Epidermal melanocyte (primary cell): ENCODE measurements around the gene LIPC.
A peak's percentile ranks its signal among the peaks of the same experiment; 100 is the strongest.

Experiments
- DNase-seq: peaks from one replicate; pipeline ENCODE4 v3.0.0; 2011; ENCODE audit warnings: low spot score; ENCODE audit not compliant: insufficient read length

Gene LIPC

DNA sequence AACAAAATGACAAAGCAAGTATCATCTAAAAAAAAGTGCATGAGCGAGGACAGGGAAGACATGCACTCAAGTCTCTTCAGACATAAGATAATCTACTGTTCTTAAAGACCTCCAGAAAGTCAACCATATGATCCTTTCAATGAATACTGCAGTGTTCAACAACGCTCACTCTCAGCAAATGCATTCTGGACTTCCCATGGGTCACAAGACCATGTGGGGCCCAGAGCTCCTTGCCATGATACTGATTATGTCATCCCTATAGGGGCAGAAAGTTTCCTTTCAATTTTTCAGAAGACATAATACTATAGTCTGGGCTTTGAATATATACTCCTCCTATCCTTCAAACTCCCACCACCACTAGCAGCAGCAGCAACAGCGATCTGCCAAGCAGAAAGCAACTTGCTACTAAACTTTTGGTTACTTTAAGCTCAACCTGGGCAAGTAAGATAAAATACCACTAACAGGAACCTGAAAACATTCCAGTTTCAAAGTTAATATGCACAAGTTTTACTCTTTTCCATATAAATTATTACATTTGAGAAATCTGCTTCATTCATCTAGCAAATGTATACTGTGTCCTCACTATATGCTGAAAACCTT, 174.2 kb downstream of the LIPC start:
- DNase-seq, result peak; percentile 21

DNA sequence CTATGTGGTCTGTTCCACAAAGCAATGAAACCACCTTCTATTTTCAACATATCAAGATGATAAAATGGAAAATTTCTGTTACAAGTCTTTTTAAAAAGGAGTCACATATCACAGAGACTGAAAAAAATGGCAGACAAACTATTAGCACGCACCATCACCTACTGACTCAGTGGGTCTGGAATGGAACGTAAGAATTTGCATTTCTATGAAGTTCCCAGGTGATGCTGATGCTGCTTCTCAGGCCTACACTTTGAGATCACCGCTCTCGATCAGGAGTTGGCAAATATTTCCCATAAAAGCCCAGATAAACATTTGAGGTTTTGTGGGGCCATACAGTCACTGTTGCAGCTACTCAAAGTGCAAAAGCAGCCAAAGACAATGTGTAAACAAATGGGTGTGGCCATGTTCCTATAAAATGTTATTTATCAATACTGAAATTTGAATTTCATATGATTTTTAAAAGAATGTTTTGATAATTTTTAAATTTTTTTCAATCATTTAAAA, 174.8 kb downstream of the LIPC start:
- DNase-seq, result no peak

GRCh38 chr15:58608129-58608590, 176.4 kb downstream of the LIPC start:
- no peak for DNase-seq

DNA sequence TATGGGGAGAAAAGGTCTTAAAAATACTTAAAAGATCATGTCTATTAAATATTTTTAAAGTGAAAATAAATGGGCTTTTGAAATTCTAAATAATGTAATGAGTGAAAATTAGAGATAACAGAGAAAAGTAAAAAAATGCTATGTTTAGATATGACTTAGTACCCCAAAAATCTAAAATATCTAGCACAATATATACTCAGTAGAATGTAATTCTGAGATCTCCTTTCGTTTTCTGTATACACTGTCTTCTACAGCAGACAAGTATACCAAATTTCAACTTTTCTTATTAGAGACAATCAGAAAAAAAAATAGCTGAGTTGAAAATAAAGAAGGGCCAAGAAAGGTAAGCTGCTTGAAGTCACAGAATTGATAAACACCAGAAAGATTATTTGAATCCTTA, 176.9 kb downstream of the LIPC start:
- no peak for DNase-seq

DNA sequence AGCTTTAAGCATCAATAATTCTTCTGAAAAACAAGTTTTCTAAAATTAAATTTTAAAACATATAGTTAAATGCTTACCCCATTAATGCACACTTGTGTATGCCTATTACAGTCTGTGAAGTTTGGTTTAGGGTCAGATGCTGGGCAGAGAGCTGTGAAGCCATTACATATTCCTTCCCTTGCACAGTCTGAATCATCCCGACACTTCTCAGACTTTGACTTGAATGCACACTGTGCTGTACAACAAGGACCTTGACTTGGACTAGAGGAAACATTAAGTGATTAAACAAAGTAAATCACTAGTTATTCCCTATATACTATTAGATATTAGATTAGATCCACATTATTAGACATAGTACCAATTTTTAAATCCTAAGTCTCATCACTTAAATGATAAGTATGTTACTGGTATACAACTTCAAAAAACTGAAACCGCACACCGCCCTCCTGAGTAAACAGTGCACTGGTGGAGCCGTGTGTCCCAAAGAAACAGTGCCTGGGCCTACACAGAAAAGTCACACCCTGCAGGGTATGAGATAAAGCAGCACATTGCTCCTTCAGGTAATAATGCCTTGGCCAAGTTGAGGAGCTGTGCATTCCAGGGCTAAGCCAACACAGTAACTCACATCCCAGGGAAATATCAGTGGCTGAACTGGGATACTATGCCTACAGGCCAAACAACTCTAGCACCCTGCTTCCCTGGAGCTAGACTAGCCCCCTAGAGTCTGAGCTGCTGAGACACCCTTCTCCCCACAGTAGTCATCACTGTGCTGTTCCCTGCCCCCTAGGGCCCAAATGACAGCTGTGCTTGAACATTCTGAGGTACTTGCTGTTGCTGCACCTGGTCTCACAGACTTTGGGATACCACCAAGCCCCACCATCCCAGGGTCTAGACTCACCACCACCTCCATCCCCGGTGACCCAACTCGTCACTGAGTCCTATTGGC, 180.2 kb downstream of the LIPC start:
- no peak for DNase-seq

DNA sequence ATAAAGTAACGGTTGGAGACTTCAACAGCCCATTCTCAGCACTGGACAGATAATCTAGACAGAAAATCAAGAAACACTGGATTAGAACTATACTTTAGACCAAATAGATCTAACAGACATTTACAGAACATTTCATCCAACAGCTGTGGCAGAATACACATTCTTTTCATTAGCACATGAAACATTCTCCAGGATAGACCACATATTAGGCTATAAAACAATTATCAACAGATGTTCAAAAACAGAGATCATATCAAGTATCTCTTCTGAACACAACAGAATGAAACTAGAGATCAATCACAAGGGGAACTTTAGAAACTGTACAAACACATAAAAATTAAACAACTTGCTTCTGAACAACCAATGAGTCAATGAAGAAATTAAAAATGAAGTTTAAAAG, 184.4 kb downstream of the LIPC start:
- DNase-seq, result no peak
